Activated T-helper 17 cell treated with anti-CD3 and anti-CD28 coated beads, Interleukin-2, amount 50 U/mL, for 72 hours (primary cell): ENCODE results near the gene AP1G2. TPM values are rescaled to one million over a fixed set of nuclear protein-coding genes. Genes with fewer than 3 reads are reported as not detected.

Experiments used
- ATAC-seq: fragments of 150-1000 bp; cut with Tn5 transposase; replicated peaks from 2 replicates; pipeline ENCODE4 v1.10.0; 2021; ENCODE audit warnings: mild to moderate bottlenecking, moderate library complexity
- H3K27ac Mint-ChIP-seq: one replicate; pipeline ENCODE4 v1.8.0; 2022; ENCODE audit warnings: mixed read lengths
- H3K27me3 Mint-ChIP-seq: one replicate; pipeline ENCODE4 v1.8.0; 2022; ENCODE audit warnings: mixed read lengths
- H3K36me3 Mint-ChIP-seq: one replicate; pipeline ENCODE4 v1.8.0; 2022; ENCODE audit warnings: low read depth, mild to moderate bottlenecking, mixed read lengths
- H3K4me1 Mint-ChIP-seq: one replicate; pipeline ENCODE4 v1.8.0; 2022; ENCODE audit warnings: mixed read lengths
- H3K4me3 Mint-ChIP-seq: one replicate; pipeline ENCODE4 v1.8.0; 2022; ENCODE audit warnings: mild to moderate bottlenecking, mixed read lengths
- H3K9me3 Mint-ChIP-seq: one replicate; pipeline ENCODE4 v1.8.0; 2022; ENCODE audit warnings: mixed read lengths
- total RNA-seq, 2 donors: library from RNA; stranded (reverse); gene quantifications; one replicate each; pipeline ENCODE4 v1.2.3, GENCODE V29; 2022

Gene AP1G2
- total RNA-seq, 2 donors from 2014 or later, result 199 to 312 TPM

- ATAC-seq, result no peak
- H3K4me1 Mint-ChIP-seq, result no peaks in the 10 kb centered on the region
- H3K4me3 Mint-ChIP-seq, result no peak overlapping the region
- H3K9me3 Mint-ChIP-seq, result no peaks in the 10 kb centered on the region
- H3K27me3 Mint-ChIP-seq, result no peaks in the 10 kb centered on the region
- no peak overlapping the region for H3K27ac Mint-ChIP-seq
- H3K36me3 Mint-ChIP-seq, result no peaks in the 10 kb centered on the region
These were observed 46.6 kb downstream of the AP1G2 start for GRCh38 chr14:23520899-23521533.

GRCh38 chr14:23518709-23519108, 48.9 kb downstream of the AP1G2 start:
- Mint-ChIP-seq H3K9me3 (no peaks in the 10 kb centered on the region), H3K4me3 (no peak overlapping the region), H3K4me1 (no peaks in the 10 kb centered on the region), H3K36me3 (no peaks in the 10 kb centered on the region), H3K27me3 (no peaks in the 10 kb centered on the region), H3K27ac (no peak overlapping the region)
- no peak for ATAC-seq

DNA sequence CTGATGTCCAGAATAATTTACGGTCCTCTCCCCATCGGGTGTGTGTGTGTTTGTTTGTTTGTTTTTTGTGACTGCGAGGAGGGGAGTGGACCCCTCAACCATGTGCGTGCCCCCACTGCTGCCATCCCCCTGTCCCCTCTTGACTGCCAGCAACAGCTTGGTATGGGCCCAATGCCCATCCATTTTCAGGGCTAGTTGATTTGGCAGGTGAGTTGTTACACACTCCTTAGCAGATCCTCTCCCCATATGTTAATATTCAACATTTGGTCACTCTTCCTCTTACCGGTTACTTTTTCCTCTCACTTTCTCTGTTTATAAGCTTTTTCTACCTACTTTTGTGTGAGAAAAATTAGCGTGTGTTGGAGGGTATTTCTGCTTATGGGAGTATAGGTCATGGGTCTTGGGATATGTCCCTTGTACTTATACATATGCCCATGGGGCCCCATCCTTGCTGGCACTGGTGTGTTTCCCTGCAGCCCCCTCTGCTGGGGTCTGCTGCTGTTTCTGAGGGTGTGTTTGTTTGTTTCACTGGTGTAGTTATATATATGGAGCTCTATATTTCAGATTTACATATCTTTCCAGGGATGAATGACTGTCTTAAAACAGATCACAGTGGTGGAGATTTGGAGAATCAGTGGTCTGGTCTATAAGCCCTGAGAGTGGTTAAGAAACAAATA, 49.8 kb downstream of the AP1G2 start:
- H3K9me3 Mint-ChIP-seq, result no peaks in the 10 kb centered on the region
- H3K27ac Mint-ChIP-seq, result no peak overlapping the region
- no peaks in the 10 kb centered on the region for H3K36me3 Mint-ChIP-seq
- H3K4me3 Mint-ChIP-seq, result no peak overlapping the region
- no peaks in the 10 kb centered on the region for H3K27me3 Mint-ChIP-seq
- no peak for ATAC-seq
- no peaks in the 10 kb centered on the region for H3K4me1 Mint-ChIP-seq

DNA sequence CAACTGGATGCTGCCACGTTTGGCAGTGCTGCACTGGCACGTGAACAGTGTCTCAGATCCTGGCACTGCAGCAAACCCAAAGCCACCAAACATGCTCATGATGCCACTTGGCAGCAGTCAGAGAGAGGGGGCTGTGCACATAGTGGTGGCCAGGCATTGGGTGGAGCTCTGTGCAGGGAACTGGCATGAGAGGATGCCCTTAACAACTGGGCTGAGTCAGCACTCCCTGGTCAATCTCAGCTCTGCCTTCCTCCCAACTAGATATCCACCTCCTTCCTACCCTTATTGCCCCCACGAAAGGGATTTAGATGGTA, 53.0 kb downstream of the AP1G2 start:
- no peak overlapping the region for H3K4me3 Mint-ChIP-seq
- no peaks in the 10 kb centered on the region for H3K27me3 Mint-ChIP-seq
- H3K27ac Mint-ChIP-seq, result no peak overlapping the region
- no peak for ATAC-seq
- no peaks in the 10 kb centered on the region for H3K36me3 Mint-ChIP-seq
- H3K4me1 Mint-ChIP-seq, result peaks cover 5% of the 10 kb centered on the region
- no peaks in the 10 kb centered on the region for H3K9me3 Mint-ChIP-seq

DNA sequence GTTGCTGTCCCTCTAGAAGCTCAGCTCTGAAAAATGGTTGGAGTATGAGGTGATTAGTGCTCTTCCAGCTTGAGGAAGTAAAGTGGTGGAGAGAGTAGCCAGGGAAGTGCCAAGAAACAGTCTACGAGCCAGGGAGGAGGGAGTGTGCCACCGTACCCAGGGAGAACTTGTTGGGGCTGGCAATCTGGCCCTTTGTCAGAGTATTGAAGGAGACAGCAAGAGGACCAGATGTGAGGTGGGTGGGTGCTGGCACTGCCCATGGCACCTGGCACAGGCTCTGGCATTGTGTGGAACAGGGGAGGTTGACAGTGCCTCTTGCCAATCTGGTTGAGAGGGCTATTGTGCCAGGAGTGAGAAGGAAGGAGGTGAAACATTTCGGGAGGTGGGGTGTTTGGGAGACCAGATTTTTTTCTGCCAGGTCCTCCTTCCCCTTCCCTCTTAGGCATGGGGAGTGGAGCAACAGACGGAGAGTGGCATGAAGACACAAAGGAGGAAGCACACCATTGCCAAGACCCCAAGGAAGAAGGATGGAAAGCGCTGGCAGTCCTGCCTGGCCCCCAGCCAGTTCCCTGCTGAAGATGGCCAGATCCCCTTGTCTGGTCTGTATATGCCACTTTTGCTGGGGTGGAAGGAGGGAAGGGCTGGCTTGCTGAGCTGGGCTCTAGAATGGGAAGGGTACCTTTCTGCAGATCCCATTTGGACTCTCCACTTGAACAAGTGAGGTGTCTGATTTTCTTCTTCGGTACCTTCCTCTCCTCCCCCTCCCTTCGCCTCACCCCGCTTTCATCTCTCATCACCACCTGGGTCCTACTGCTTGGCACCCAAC, 53.6 kb downstream of the AP1G2 start:
- Mint-ChIP-seq H3K4me1 (peaks cover 5% of the 10 kb centered on the region), H3K36me3 (no peaks in the 10 kb centered on the region), H3K27ac (peak overlapping the region; percentile 39), H3K4me3 (no peak overlapping the region), H3K27me3 (no peaks in the 10 kb centered on the region), H3K9me3 (no peaks in the 10 kb centered on the region)
- no peak for ATAC-seq

DNA sequence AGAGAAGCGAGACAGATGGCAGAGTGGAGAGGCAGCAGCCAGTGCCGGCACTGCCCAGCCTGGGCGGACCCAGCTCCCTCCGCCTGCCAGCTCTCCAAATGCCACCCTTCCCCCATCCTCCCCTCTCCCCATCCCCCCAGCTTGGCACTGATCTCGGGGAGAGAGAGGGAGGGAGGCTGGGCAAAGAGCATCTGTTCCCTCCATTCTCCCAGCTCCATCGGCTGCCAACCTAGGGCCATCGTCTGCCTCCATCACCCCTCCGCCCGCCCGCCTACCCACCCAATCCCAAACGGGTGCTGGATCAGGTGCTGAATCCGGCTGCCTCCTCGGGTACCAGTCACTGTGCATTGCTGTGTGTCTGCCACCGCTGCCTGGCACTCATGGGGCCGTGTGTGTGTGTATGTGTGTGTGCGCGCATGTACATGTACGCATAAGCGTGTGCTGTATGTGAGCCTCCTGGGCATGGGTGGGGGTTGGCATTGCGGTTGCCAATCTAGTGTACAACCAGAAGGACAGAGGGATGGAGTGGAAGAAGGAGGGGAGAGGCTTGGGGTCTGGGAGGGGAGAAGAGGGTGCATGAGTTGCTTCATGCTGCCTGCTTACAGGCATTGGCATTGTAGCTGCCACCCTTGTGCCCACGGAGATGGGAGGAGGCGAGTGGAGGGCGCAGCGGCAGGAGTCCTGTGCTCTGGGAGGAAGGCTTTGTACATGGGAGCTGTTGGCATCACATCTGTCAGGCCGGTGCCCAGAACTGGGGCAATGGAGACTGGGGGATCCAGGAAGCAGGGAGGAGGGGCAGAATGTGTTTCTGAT, 54.4 kb downstream of the AP1G2 start:
- peak overlapping the region; percentile 39 for H3K27ac Mint-ChIP-seq
- no peak overlapping the region for H3K4me3 Mint-ChIP-seq
- no peaks in the 10 kb centered on the region for H3K36me3 Mint-ChIP-seq
- no peak for ATAC-seq
- no peaks in the 10 kb centered on the region for H3K27me3 Mint-ChIP-seq
- no peaks in the 10 kb centered on the region for H3K9me3 Mint-ChIP-seq
- H3K4me1 Mint-ChIP-seq, result peaks cover 5% of the 10 kb centered on the region

DNA sequence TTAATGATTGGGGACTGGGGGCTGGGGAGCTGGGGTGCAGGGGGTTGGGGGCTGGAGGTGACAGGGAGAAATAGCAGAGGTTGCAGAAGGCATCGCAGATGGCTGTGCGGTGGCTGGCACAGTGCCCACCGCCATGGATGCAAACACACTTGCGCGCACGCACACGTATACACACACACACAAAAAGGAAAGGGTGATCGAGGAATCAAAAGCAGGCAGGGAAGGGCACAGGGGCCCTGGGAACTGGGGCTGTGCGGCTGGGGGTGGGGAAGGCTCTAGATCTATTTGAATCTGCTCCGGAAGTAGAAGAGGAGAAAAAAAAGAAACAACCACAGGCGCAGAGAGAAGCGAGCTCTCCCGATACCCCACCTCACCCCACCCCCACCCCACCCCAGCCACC, 55.4 kb downstream of the AP1G2 start:
- H3K4me1 Mint-ChIP-seq, result peaks cover 5% of the 10 kb centered on the region
- H3K27me3 Mint-ChIP-seq, result no peaks in the 10 kb centered on the region
- no peaks in the 10 kb centered on the region for H3K36me3 Mint-ChIP-seq
- ATAC-seq, result no peak
- H3K9me3 Mint-ChIP-seq, result no peaks in the 10 kb centered on the region
- peak overlapping the region; percentile 45 for H3K27ac Mint-ChIP-seq
- peak overlapping the region; percentile 60 for H3K4me3 Mint-ChIP-seq

Other genes with a start within 250 kb of the AP1G2 start
- gene PABPN1, start 246.3 kb downstream of the AP1G2 start, total RNA-seq, result 100 to 1,000 TPM; 163 to 239 TPM
- gene SLC22A17, start 214.9 kb downstream of the AP1G2 start, total RNA-seq, result 1 to 10 TPM; 2.2 to 3.0 TPM
- not detected for gene EFS, start 202.6 kb downstream of the AP1G2 start, total RNA-seq
- not detected for gene IL25, start 195.0 kb downstream of the AP1G2 start, total RNA-seq
- not detected for gene CMTM5, start 190.7 kb downstream of the AP1G2 start, total RNA-seq
- gene MYH6, start 159.5 kb downstream of the AP1G2 start, total RNA-seq, result under 1 TPM; 0.71 to 0.82 TPM
- gene MYH7, start 132.1 kb downstream of the AP1G2 start, total RNA-seq, result under 1 TPM; 0.13 to 0.19 TPM
- gene NGDN, start 98.1 kb downstream of the AP1G2 start, total RNA-seq, result 10 to 100 TPM; 43.5 to 53.1 TPM
- 1 to 10 TPM; 2.1 to 2.3 TPM for gene ZFHX2, start 16.0 kb downstream of the AP1G2 start, total RNA-seq
- 1 to 10 TPM; 7.3 to 8.7 TPM for gene THTPA, start 11.5 kb downstream of the AP1G2 start, total RNA-seq
- not detected for gene JPH4, start 11.0 kb upstream of the AP1G2 start, total RNA-seq
- 10 to 100 TPM in 1 of 2 donors, 1 to 10 TPM in 1; 7.9 to 17.7 TPM for gene DHRS2, start 68.6 kb upstream of the AP1G2 start, total RNA-seq